Breast epithelium (tissue), 3 donors: ENCODE measurements around the gene MPHOSPH9.
A peak's percentile ranks its signal among the peaks of the same experiment; 100 is the strongest.

Experiments
- POLR2A ChIP-seq: fragments of 450-650 bp; IDR thresholded peaks from one replicate; pipeline ENCODE4 v1.6.1; 2016; ENCODE audit warnings: antibody characterized with exemption, mild to moderate bottlenecking, moderate library complexity
- TF ChIP-seq, protein P1 (sequence below), 3 donors: fragments of 450-650 bp; IDR thresholded peaks; one replicate each; pipeline ENCODE4 v1.5.1; 2016 to 2017; ENCODE audit warnings: antibody characterized with exemption in 3 of 3, mild to moderate bottlenecking in 3 of 3, moderate library complexity in 3 of 3

DNA sequence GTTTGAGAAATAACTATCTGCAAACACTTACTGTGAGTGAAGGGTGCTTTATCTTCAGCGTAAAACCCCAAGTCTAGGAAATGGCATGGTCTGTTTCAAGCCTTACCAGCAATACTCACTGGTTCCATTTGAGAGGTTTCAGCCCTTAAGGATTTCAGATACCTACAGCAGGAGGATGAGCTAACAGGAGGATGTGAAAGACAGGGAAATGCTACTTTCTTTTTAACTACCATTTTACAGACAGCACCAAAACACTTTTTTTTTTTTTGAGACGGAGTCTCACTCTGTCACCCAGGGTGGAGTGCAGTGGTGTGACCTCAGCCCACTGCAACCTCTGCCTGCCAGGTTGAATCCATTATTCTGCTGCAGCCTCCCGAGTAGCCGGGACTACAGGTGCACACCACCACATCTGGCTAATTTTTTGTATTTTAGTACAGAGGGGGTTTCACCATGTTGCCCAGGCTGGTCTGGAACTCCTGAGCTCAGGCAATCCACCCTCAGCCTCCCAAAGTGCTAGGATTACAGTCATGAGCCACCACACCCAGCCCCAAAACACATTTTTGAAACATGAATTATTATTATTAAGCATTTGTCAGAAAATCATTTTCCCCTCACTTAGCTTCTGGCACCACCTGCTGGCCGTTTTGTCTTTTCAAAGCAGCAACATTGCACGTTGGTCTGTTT, 4.8 kb upstream of the MPHOSPH9 start:
- TF ChIP-seq, protein P1, sequence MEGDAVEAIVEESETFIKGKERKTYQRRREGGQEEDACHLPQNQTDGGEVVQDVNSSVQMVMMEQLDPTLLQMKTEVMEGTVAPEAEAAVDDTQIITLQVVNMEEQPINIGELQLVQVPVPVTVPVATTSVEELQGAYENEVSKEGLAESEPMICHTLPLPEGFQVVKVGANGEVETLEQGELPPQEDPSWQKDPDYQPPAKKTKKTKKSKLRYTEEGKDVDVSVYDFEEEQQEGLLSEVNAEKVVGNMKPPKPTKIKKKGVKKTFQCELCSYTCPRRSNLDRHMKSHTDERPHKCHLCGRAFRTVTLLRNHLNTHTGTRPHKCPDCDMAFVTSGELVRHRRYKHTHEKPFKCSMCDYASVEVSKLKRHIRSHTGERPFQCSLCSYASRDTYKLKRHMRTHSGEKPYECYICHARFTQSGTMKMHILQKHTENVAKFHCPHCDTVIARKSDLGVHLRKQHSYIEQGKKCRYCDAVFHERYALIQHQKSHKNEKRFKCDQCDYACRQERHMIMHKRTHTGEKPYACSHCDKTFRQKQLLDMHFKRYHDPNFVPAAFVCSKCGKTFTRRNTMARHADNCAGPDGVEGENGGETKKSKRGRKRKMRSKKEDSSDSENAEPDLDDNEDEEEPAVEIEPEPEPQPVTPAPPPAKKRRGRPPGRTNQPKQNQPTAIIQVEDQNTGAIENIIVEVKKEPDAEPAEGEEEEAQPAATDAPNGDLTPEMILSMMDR (IDR thresholded peaks at IDR 0.05): peak; percentile 53 to 75 (median 54)
- no peak for TF ChIP-seq POLR2A
